Keratinocyte (primary cell): Measurements from ENCODE around the gene FXR1. TPM values are rescaled to one million over a fixed set of nuclear protein-coding genes. Genes with fewer than 3 reads are reported as not detected.

Experiments
- DNase-seq: peaks from one replicate; pipeline ENCODE4 v3.0.0-alpha.2; 2011; ENCODE audit warnings: low read depth, missing footprints, low spot score
- FAIRE-seq: peaks from 2 replicates; lab custom pipeline; 2011; peaks lifted over from hg19 to GRCh38; lab: Jason Lieb, UNC
- H2AFZ ChIP-seq: 2 replicates; pipeline ENCODE4 v1.6.0; 2012; ENCODE audit warnings: low read length, control low read depth, inconsistent platforms; ENCODE audit not compliant: control insufficient read depth
- H3K27ac ChIP-seq: 2 replicates; pipeline ENCODE4 v1.5.1; 2011; ENCODE audit warnings: low read length; ENCODE audit not compliant: control insufficient read depth, insufficient read depth
- H3K27me3 ChIP-seq: 3 replicates; pipeline ENCODE4 v1.6.0; 2011; ENCODE audit warnings: low read length; ENCODE audit not compliant: control insufficient read depth, insufficient read depth; ENCODE audit errors: extremely low read depth
- H3K36me3 ChIP-seq, 2 experiments: 2 replicates in 1 of 2; 3 replicates in 1 of 2; pipeline ENCODE4 v1.5.1; 2011; ENCODE audit warnings: low read length in 2 of 2, mild to moderate bottlenecking in 1 of 2; ENCODE audit not compliant: control insufficient read depth in 2 of 2, insufficient read depth in 2 of 2; ENCODE audit errors: extremely low read depth in 1 of 2
- H3K4me1 ChIP-seq: 3 replicates; pipeline ENCODE4 v1.5.1; 2011; ENCODE audit warnings: low read length; ENCODE audit not compliant: control insufficient read depth, insufficient read depth; ENCODE audit errors: extremely low read depth
- H3K4me2 ChIP-seq: 3 replicates; pipeline ENCODE4 v1.6.0; 2011; ENCODE audit warnings: low read depth, low read length; ENCODE audit not compliant: control insufficient read depth, insufficient read depth; ENCODE audit errors: extremely low read depth
- H3K4me3 ChIP-seq, 3 experiments: fragments of 200-600 bp in 1 of 3; sonication (generic) in 1 of 3; 2 replicates in 2 of 3; 3 replicates in 1 of 3; pipeline ENCODE4 v1.5.1; 2011 to 2016; ENCODE audit warnings: low read length in 3 of 3, mild to moderate bottlenecking in 3 of 3, control low read depth in 2 of 3, inconsistent platforms in 1 of 3, low read depth in 1 of 3, mixed read lengths in 1 of 3, mixed run types in 1 of 3, moderate library complexity in 1 of 3; ENCODE audit not compliant: control insufficient read depth in 2 of 3, insufficient read depth in 2 of 3; ENCODE audit errors: extremely low read depth in 1 of 3
- H3K79me2 ChIP-seq: 2 replicates; pipeline ENCODE4 v1.6.0; 2012; ENCODE audit warnings: low read length; ENCODE audit not compliant: control insufficient read depth, insufficient read depth
- H3K9ac ChIP-seq: 3 replicates; pipeline ENCODE4 v1.6.0; 2011; ENCODE audit warnings: low read length; ENCODE audit not compliant: control insufficient read depth, insufficient read depth; ENCODE audit errors: extremely low read depth
- H3K9me1 ChIP-seq: 3 replicates; pipeline ENCODE4 v1.6.0; 2011; ENCODE audit warnings: low read length; ENCODE audit not compliant: control insufficient read depth, insufficient read depth; ENCODE audit errors: extremely low read depth
- H3K9me3 ChIP-seq: 2 replicates; pipeline ENCODE4 v1.5.1; 2012; ENCODE audit warnings: low read depth, low read length; ENCODE audit not compliant: control insufficient read depth
- H4K20me1 ChIP-seq: 3 replicates; pipeline ENCODE4 v1.6.0; 2011; ENCODE audit warnings: low read length; ENCODE audit not compliant: control insufficient read depth, insufficient read depth; ENCODE audit errors: extremely low read depth
- EZH2 ChIP-seq: IDR thresholded peaks from one replicate; pipeline ENCODE4 v1.6.1; 2012; ENCODE audit warnings: inconsistent platforms, mild to moderate bottlenecking, low read length, moderate library complexity
- dilution Hi-C: fragments of 300-500 bp; cut with MboI; formaldehyde crosslinking; loops from one replicate; pipeline ENCODE4 v1.7.0; 2020; ENCODE audit warnings: low sequenced_read_pairs; ENCODE audit not compliant: extremely low pct_ligation_motif_present
- polyA plus RNA-seq, 5 experiments: library from polyadenylated mRNA; depleted of rRNA in 3 of 5; stranded (reverse) in 3 of 5; stranded (forward) in 1 of 5; unstranded in 1 of 5; fragments of >200 nt; gene quantifications; 1 replicate in 1 of 5; 2 replicates in 3 of 5; 3 replicates in 1 of 5; pipeline versions ENCODE4 v1.2.1 to v1.2.3, GENCODE V29; 2011 to 2012; ENCODE audit warnings: missing spikeins in 2 of 5, low read depth in 1 of 5, low replicate concordance in 1 of 5
- TF ChIP-seq, protein P1 (sequence below), 3 experiments: IDR thresholded peaks in 1 of 3; conservative IDR thresholded peaks in 1 of 3; optimal IDR thresholded peaks in 1 of 3; 2 replicates in 2 of 3; 3 replicates in 1 of 3; pipeline versions ENCODE3 to v1.5.1; 2011; ENCODE audit warnings: low read length in 3 of 3, mild to moderate bottlenecking in 3 of 3, moderate library complexity in 2 of 3, control low read depth in 1 of 3, inconsistent platforms in 1 of 3; ENCODE audit not compliant: insufficient read depth in 2 of 3; ENCODE audit errors: extremely low read depth in 1 of 3

FXR1 gene
- polyA plus RNA-seq, 1 donor (not counting 4 experiments of a cell fraction or from before 2014, with no cell fraction given): 125 TPM

DNA sequence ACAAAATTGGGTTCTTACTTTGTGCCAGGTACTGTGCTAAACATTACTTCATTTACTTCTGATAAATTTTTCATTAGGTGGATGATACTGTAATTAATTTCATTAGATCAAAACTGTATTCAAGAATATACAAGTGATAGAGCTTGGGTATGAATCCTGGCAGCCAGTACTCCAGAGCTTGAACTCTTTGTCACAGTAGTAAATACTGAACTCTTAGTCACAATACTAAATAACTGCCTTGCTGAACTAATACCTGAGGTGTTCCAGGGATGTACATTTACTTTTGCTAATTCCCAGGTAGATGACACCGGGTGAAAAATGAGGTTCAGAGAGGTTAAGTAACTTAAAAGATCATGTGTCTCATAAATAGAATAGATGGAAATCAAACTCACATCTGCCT lies 20.3 kb downstream of the FXR1 start:
- no peak for TF ChIP-seq EZH2
- TF ChIP-seq, protein P1, sequence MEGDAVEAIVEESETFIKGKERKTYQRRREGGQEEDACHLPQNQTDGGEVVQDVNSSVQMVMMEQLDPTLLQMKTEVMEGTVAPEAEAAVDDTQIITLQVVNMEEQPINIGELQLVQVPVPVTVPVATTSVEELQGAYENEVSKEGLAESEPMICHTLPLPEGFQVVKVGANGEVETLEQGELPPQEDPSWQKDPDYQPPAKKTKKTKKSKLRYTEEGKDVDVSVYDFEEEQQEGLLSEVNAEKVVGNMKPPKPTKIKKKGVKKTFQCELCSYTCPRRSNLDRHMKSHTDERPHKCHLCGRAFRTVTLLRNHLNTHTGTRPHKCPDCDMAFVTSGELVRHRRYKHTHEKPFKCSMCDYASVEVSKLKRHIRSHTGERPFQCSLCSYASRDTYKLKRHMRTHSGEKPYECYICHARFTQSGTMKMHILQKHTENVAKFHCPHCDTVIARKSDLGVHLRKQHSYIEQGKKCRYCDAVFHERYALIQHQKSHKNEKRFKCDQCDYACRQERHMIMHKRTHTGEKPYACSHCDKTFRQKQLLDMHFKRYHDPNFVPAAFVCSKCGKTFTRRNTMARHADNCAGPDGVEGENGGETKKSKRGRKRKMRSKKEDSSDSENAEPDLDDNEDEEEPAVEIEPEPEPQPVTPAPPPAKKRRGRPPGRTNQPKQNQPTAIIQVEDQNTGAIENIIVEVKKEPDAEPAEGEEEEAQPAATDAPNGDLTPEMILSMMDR (optimal IDR thresholded peaks at IDR 0.05 in 1 of 3, IDR thresholded peaks at IDR 0.05 in 1 of 3, conservative IDR thresholded peaks at IDR 0.05 in 1 of 3; ENCODE audit: extremely low read depth in 1 of 3, insufficient read depth in 2 of 3, low read length in 3 of 3): no peak
- dilution Hi-C loops: no loop called here

DNA sequence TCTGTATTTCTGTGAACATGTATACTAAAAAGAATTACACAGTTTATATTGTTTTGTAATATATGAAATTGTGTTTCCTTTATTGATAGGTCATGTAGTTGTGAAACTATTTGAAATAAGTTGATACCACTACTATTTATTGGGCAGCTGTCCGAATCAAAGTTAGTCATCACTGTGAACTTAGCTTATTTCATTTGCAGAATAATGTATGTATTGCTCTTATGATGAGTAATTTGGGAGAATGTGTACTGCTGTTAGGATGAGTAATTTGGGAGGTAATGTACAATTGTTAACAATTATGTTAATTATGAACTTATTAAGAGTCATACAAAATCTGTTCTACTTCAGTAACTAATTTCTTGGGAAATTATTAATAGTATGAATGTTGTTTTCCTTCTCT lies 22.2 kb downstream of the FXR1 start:
- Histone ChIP-seq H3K4me1 (peaks cover 6% of the 10 kb centered on the region), H3K27me3 (no peaks in the 10 kb centered on the region), H4K20me1 (no peaks in the 10 kb centered on the region), H3K79me2 (peaks cover 91% of the 10 kb centered on the region), H3K4me3 (no peak overlapping the region), H3K9ac (no peak overlapping the region), H3K9me3 (no peaks in the 10 kb centered on the region), H3K9me1 (no peaks in the 10 kb centered on the region), H2AFZ (no peak overlapping the region), H3K36me3 (peaks cover 0 to 2% of the 10 kb centered on the region in 2 experiments), H3K4me2 (no peak overlapping the region), H3K27ac (peak overlapping the region; percentile 55)
- DNase-seq (peak; percentile 19), FAIRE-seq (no peak)
- dilution Hi-C loops: no loop called here
- TF ChIP-seq, protein P1 (optimal IDR thresholded peaks at IDR 0.05 in 1 of 3, IDR thresholded peaks at IDR 0.05 in 1 of 3, conservative IDR thresholded peaks at IDR 0.05 in 1 of 3; ENCODE audit: extremely low read depth in 1 of 3, insufficient read depth in 2 of 3, low read length in 3 of 3): no peak
- TF ChIP-seq EZH2: no peak

More for the DNA sequence above, 20.3 kb downstream of the FXR1 start:
- Histone ChIP-seq H3K9ac (no peak overlapping the region), H3K9me3 (no peaks in the 10 kb centered on the region), H3K4me2 (no peak overlapping the region), H3K27me3 (no peaks in the 10 kb centered on the region), H4K20me1 (no peaks in the 10 kb centered on the region), H3K79me2 (peaks cover 92% of the 10 kb centered on the region), H3K27ac (no peak overlapping the region), H3K4me1 (peaks cover 6% of the 10 kb centered on the region), H3K36me3 (peaks cover 0 to 2% of the 10 kb centered on the region in 2 experiments), H3K9me1 (no peaks in the 10 kb centered on the region), H2AFZ (no peak overlapping the region), H3K4me3 (no peak overlapping the region)
- no peak for DNase-seq
- no peak for FAIRE-seq
